Naive thymus-derived CD8-positive, alpha-beta T cell (primary cell): Measurements from ENCODE around the gene NKX1-2. TPM values are rescaled to one million over a fixed set of nuclear protein-coding genes. Genes with fewer than 3 reads are reported as not detected.
A peak's percentile ranks its signal among the peaks of the same experiment; 100 is the strongest.

Experiments used
- ATAC-seq, 2 donors: fragments of 150-1000 bp; cut with Tn5 transposase in 1 of 2; sonication (Bioruptor Pico), chemical (Tn5 transposase) in 1 of 2; 1 replicate in 1 of 2; 2 replicates in 1 of 2; pipeline ENCODE4 v1.10.0; 2021; ENCODE audit warnings: mild to moderate bottlenecking in 2 of 2, moderate library complexity in 2 of 2
- POLR2A ChIA-PET: fragments of 350-600 bp; sonication (Branson Sonifier 250); formaldehyde crosslinking; loops from one replicate; lab custom pipeline; 2021; ENCODE audit warnings: antibody characterized with exemption; lab: Charles Lee
- DNase-seq, 10 donors: peaks; one replicate each; pipeline versions ENCODE4 v3.0.0 to v3.0.0-alpha.2; 2020 to 2022
- H3K27ac Mint-ChIP-seq, 10 donors: one replicate each; pipeline ENCODE4 v1.8.0; 2020 to 2022; ENCODE audit warnings: mild to moderate bottlenecking in 10 of 10, mixed read lengths in 10 of 10, moderate library complexity in 4 of 10, inconsistent platforms in 1 of 10
- H3K27me3 Mint-ChIP-seq, 5 donors: one replicate each; pipeline ENCODE4 v1.8.0; 2021 to 2022; ENCODE audit warnings: mixed read lengths in 5 of 5
- H3K36me3 Mint-ChIP-seq, 3 donors: one replicate each; pipeline ENCODE4 v1.8.0; 2020 to 2022; ENCODE audit warnings: mixed read lengths in 3 of 3, mild to moderate bottlenecking in 2 of 3, inconsistent platforms in 1 of 3
- H3K4me1 Mint-ChIP-seq, 4 donors: one replicate each; pipeline ENCODE4 v1.8.0; 2021 to 2022; ENCODE audit warnings: mixed read lengths in 4 of 4
- H3K4me3 Mint-ChIP-seq, 10 donors: one replicate each; pipeline ENCODE4 v1.8.0; 2020 to 2022; ENCODE audit warnings: mild to moderate bottlenecking in 10 of 10, mixed read lengths in 10 of 10, moderate library complexity in 6 of 10, inconsistent platforms in 1 of 10
- H3K9me3 Mint-ChIP-seq, 9 donors: one replicate each; pipeline ENCODE4 v1.8.0; 2020 to 2022; ENCODE audit warnings: mixed read lengths in 9 of 9, mild to moderate bottlenecking in 3 of 9, inconsistent platforms in 1 of 9, moderate library complexity in 1 of 9
- polyA plus RNA-seq, 3 donors: library from polyadenylated mRNA; unstranded; fragments of 300-500 nt; fragmentation: Illumina TruSeq; gene quantifications; one replicate each; pipeline ENCODE4 v1.2.3, GENCODE V29; 2021
- total RNA-seq, 8 experiments: library from RNA in 2 of 8; stranded (reverse) in 2 of 8; gene quantifications; one replicate each; pipeline ENCODE4 v1.2.3 and lab custom pipeline; 2021 to 2026

Gene NKX1-2
- total and polyA plus RNA-seq, 5 experiments from 2014 or later: not detected

DNA sequence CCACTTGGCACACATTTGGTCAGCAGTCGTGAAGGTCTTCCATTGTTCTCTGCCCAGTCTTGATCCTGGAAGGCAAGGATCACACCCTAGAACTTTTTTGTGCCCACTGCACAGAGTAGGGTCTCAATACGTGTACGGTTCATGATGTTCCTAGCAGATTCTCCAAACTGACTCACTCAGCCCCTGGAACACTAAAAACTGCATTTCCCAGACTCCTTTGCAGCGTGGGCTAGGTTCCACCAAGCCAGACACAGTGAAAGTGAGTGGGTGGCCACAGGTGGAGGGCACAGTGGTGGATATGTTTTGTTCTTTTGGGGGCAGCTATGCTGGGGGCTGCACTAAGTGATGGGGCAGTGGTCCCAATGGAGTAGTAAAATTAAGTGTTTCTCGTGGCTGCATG, 10.3 kb upstream of the NKX1-2 start:
- DNase-seq: no peak
- no peak for ATAC-seq
- Mint-ChIP-seq H3K36me3 (no peaks in the 10 kb centered on the region), H3K27ac (peak overlapping the region in 1 of 10 donors; percentile 63), H3K4me3 (peak overlapping the region in 5 of 10 donors; percentile 12 to 45 (median 24)), H3K4me1 (peaks cover 14 to 25% (median 20%) of the 10 kb centered on the region in 4 donors), H3K9me3 (no peaks in the 10 kb centered on the region), H3K27me3 (peaks cover 7 to 30% (median 18%) of the 10 kb centered on the region in 5 donors)
- POLR2A ChIA-PET: no interaction called here

DNA sequence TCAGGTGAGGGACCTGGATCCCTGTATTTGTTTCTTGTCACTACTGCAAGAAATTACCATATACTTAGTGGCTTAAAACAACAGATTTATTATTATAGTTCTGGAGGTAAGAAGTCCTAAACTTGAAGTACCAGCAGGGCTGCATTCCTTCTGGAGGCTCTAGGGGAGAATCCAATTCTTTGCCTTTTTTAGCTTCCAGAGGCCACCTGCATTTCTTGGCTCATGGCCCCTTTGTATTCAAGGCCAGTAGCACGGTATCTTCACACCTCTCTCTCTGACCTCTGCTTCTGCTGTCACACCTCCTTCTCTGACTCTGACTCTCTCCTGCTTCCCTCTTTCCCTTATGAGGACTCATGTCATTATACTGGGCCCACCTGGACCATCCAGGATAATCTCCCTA, 9.6 kb upstream of the NKX1-2 start:
- Mint-ChIP-seq H3K27me3 (peaks cover 8 to 38% (median 26%) of the 10 kb centered on the region in 5 donors), H3K36me3 (no peaks in the 10 kb centered on the region), H3K4me1 (peaks cover 6 to 18% (median 13%) of the 10 kb centered on the region in 4 donors), H3K27ac (peak overlapping the region in 1 of 10 donors; percentile 80), H3K9me3 (no peaks in the 10 kb centered on the region), H3K4me3 (no peak overlapping the region)
- POLR2A ChIA-PET: no interaction called here
- DNase-seq (no peak), ATAC-seq (no peak)

DNA sequence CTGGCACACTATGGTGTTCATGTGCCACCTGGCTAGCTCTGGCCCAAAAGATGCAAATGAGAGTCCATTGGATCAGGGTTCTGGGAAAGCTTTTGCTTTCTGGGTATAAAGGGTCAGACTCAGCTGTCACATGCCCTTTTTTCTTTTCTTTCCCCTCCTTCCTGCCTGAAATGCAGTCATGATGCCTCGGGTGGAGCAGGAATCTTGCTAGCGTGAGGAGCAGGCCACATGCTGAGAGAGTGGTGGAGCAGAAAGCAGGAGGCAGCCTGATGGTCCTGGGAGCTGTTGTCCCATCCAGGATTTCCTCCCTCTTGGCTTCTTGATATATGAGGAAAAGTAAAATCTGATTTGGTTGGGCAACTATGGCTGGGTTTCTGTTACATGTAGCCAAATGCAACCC, 9.1 kb upstream of the NKX1-2 start:
- Mint-ChIP-seq H3K27me3 (peaks cover 12 to 43% (median 29%) of the 10 kb centered on the region in 5 donors), H3K4me3 (no peak overlapping the region), H3K9me3 (no peaks in the 10 kb centered on the region), H3K36me3 (no peaks in the 10 kb centered on the region), H3K4me1 (peaks cover 3 to 14% (median 9%) of the 10 kb centered on the region in 4 donors), H3K27ac (no peak overlapping the region)
- ATAC-seq: no peak
- no peak for DNase-seq
- POLR2A ChIA-PET: no interaction called here

DNA sequence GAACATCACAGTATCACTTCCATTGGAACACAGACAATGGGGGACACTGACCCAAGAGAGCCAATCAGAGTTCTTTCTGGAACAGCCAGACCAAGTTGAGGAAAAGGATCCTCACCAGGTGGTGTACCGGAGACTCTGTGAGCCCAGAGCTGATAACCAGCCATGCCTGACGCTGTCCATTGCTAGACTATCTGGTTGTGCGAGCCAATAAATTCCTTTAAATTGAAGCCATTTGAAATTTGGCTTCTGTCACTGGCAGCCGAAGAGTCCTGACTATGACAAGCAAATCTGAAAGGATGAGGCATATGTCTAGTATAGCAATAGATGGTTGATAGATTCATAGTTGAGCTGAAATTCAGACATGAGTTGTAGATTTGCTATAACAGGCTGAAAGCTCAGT, 8.6 kb upstream of the NKX1-2 start:
- no peak overlapping the region for H3K4me3 Mint-ChIP-seq
- no peak for ATAC-seq
- peaks cover 16 to 47% (median 33%) of the 10 kb centered on the region in 5 donors for H3K27me3 Mint-ChIP-seq
- POLR2A ChIA-PET: no interaction called here
- no peaks in the 10 kb centered on the region for H3K9me3 Mint-ChIP-seq
- DNase-seq: no peak
- H3K4me1 Mint-ChIP-seq: peaks cover 3 to 14% (median 9%) of the 10 kb centered on the region in 4 donors
- H3K27ac Mint-ChIP-seq: no peak overlapping the region
- H3K36me3 Mint-ChIP-seq: peaks cover 0 to 1% (median 0%) of the 10 kb centered on the region in 3 donors

DNA sequence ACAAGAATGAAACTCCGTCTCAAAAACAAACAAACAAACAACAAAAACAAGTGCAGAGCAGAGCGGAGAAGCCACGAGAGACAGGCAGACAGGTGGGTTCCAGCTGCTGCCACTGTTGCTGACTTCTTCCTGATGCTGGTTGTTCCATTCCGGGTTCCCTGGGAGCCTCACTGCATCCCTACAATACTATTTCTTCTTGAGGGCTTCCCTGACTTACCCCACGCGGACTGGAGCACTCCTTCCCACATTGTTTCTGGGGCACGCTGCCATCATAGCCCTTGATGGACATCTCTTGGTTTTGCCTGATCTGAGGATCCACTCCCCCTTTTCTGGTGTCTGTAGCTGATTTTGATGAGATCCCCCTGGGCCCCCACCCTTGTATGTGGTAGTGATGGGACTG, 5.6 kb upstream of the NKX1-2 start:
- H3K27me3 Mint-ChIP-seq: peaks cover 35 to 76% (median 57%) of the 10 kb centered on the region in 5 donors
- POLR2A ChIA-PET: interaction anchor here (1.5 kb wide), 1 partner anchor 36 kb away, joined by 4 read pairs; no protein-coding TSS in a partner anchor
- ATAC-seq: no peak

DNA sequence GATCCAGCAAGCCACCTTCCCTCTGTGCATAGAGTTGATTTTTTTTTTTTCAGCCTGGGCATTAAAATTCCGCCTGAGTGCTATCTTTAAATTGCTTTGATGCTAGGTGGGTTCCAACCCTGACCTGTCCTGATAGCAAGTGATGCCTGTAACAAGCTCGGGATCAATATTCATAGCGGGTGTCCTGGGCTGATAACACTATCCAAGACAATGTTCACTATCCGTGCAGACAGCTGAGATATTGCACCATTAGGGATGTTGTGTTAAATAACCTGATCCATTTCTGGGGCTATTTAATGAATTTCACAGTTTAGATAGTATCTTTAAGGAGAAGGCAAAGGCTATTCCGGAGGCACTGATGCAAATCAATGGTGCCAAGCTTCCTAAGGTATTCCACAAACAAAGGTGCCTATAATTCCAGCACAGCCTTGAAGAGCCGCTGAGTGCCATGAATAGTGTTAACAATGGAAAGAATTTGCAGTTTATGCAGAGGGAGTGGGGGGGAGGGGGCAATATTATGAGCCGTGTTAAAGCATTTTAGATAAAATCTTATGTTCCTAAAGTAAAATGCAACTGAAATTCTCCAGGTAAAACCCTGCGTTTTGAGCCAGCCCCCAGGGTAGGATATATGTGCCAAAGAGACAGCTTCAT, 4.2 kb upstream of the NKX1-2 start:
- peaks cover 0 to 1% (median 0%) of the 10 kb centered on the region in 3 donors for H3K36me3 Mint-ChIP-seq
- DNase-seq: no peak
- peaks cover 6 to 10% (median 8%) of the 10 kb centered on the region in 4 donors for H3K4me1 Mint-ChIP-seq
- peaks cover 0 to 2% (median 0%) of the 10 kb centered on the region in 9 donors for H3K9me3 Mint-ChIP-seq
- H3K27me3 Mint-ChIP-seq: peaks cover 38 to 89% (median 64%) of the 10 kb centered on the region in 5 donors
- no peak overlapping the region for H3K4me3 Mint-ChIP-seq
- H3K27ac Mint-ChIP-seq: no peak overlapping the region
- no peak for ATAC-seq
- POLR2A ChIA-PET: interaction anchor here (1.5 kb wide), 1 partner anchor 34 kb away, joined by 4 read pairs; no protein-coding TSS in a partner anchor

More for the DNA sequence above, 5.6 kb upstream of the NKX1-2 start:
- H3K27ac Mint-ChIP-seq: no peak overlapping the region
- no peak for DNase-seq
- no peak overlapping the region for H3K4me3 Mint-ChIP-seq
- peaks cover under 1 to 2% (median 1%) of the 10 kb centered on the region in 4 donors for H3K4me1 Mint-ChIP-seq
- H3K36me3 Mint-ChIP-seq: peaks cover 0 to 1% (median 0%) of the 10 kb centered on the region in 3 donors
- no peaks in the 10 kb centered on the region for H3K9me3 Mint-ChIP-seq

DNA sequence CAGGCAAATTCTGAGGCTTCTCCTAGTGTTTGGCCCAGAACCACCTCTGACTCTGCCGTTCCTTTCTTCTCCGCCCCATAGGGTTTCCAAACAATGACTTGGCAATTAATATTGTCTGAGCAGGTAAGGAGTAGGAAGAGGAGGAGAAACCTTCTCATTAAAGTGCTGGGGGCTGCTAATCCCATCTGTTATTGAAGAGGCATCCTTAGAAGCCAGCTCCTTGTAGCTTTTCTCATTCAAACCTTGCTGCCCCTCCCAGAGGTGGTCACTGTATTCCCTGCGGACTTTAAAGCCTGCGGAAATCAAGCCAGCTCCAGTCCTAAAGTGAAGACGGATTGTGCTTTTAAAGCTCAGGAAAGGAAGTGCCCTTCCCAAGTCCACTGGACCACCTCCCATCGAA, 1.4 kb upstream of the NKX1-2 start:
- H3K27ac Mint-ChIP-seq: no peak overlapping the region
- H3K9me3 Mint-ChIP-seq: peaks cover 0 to 2% (median 0%) of the 10 kb centered on the region in 9 donors
- H3K4me1 Mint-ChIP-seq: peaks cover 13 to 24% (median 18%) of the 10 kb centered on the region in 4 donors
- peak overlapping the region in 2 of 10 donors; percentile 11 to 58 for H3K4me3 Mint-ChIP-seq
- POLR2A ChIA-PET: no interaction called here
- DNase-seq (no peak), ATAC-seq (no peak)
- peaks cover 43 to 96% (median 74%) of the 10 kb centered on the region in 5 donors for H3K27me3 Mint-ChIP-seq
- peaks cover 0 to 1% (median 0%) of the 10 kb centered on the region in 3 donors for H3K36me3 Mint-ChIP-seq

DNA sequence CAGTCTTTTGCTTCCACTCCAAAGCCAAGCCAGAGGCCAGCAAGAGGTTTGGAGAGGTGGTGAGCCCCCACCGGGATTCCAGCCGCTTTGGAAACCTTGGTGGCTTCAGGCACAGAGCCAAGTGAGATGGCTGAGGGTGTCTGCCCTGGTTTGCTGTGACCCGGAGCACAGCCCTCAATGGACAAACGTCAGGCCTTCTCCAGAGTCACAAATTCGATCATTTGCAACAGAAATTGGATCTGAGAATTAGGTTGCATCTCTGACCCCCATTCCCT, 885 bp upstream of the NKX1-2 start:
- Mint-ChIP-seq H3K9me3 (peaks cover 0 to 2% (median 0%) of the 10 kb centered on the region in 9 donors), H3K4me3 (peak overlapping the region in 5 of 10 donors; percentile 8 to 58 (median 44)), H3K27me3 (peaks cover 41 to 96% (median 74%) of the 10 kb centered on the region in 5 donors), H3K27ac (no peak overlapping the region), H3K4me1 (peaks cover 13 to 24% (median 18%) of the 10 kb centered on the region in 4 donors), H3K36me3 (peaks cover 0 to 1% (median 0%) of the 10 kb centered on the region in 3 donors)
- no peak for ATAC-seq
- no peak for DNase-seq
- POLR2A ChIA-PET: no interaction called here

DNA sequence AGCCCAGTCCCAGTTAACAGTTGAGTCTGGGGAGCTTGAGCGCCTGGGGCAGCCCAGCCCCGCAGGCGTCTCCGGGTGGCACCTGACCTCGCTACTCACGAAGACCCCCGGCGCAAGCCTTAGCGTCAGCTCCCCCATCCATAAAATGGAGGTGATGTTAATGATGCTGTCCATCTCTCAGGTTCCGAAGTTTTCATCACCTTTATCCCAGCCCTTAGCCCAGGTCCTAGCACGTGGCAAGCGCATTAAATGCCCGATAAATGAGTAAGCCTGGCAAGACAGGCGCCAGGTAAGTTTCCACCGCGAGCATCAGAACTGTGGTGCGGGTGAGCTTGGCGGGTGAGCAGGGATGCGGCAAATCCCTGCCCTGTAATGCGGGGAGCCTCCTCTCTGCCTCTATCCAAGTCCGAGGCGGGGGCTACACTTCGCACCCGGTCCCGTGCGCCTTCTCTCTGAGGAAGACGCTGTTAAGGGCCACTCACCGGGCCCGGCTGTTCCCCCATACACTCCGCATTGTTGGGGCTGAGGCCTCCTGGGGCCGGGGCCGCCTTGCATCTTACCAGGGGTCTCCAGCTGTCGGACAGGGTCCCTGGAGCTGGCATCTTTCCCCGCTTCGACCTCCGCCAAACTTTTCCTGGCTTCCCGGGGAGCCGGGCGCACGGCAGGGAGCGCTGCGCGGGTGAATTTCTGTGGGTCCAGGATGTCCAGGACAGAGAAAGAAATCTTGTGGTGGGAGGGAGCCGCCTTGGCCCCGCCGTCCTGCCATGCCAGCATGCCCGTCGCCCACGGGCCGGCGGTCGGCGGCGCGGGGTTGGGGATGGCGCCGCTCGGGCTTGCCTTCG, 444 bp downstream of the NKX1-2 start:
- H3K27ac Mint-ChIP-seq: no peak overlapping the region
- DNase-seq: no peak
- peaks cover 0 to 2% (median 0%) of the 10 kb centered on the region in 9 donors for H3K9me3 Mint-ChIP-seq
- H3K27me3 Mint-ChIP-seq: peaks cover 40 to 96% (median 70%) of the 10 kb centered on the region in 5 donors
- H3K36me3 Mint-ChIP-seq: peaks cover 0 to 4% (median 0%) of the 10 kb centered on the region in 3 donors
- no peak for ATAC-seq
- POLR2A ChIA-PET: no interaction called here
- H3K4me1 Mint-ChIP-seq: peaks cover 13 to 24% (median 18%) of the 10 kb centered on the region in 4 donors
- peak overlapping the region in 8 of 10 donors; percentile 18 to 83 (median 42) for H3K4me3 Mint-ChIP-seq

DNA sequence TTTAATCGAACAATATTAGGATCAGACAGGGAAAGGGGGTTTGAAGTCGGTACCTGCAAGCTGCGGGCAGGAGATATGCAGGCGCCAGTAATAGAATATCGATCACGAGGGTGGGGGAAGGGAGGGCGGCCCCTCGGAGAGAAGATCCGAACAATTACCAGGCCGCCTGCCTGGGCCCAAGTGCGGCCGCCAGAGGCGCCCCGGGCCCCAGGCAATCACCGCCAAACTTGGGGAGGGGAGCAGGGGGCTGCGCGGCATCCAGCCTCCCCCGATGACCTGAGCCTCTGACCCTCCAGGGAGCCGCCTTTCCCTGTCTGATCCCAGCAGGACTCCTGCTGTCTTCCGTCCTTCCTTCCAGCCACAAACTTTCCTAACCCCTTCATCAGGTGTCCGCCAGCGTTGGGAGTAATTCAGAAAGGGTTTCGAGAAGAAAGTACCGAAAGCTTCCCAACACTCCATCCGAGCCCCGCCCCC, 1.1 kb downstream of the NKX1-2 start:
- POLR2A ChIA-PET: no interaction called here
- H3K9me3 Mint-ChIP-seq: peaks cover 0 to 2% (median 0%) of the 10 kb centered on the region in 9 donors
- H3K4me3 Mint-ChIP-seq: peak overlapping the region in 8 of 10 donors; percentile 38 to 83 (median 58)
- DNase-seq: no peak
- peaks cover 13 to 24% (median 18%) of the 10 kb centered on the region in 4 donors for H3K4me1 Mint-ChIP-seq
- ATAC-seq: no peak
- peaks cover 36 to 91% (median 69%) of the 10 kb centered on the region in 5 donors for H3K27me3 Mint-ChIP-seq
- peaks cover 0 to 4% (median 0%) of the 10 kb centered on the region in 3 donors for H3K36me3 Mint-ChIP-seq
- H3K27ac Mint-ChIP-seq: no peak overlapping the region

DNA sequence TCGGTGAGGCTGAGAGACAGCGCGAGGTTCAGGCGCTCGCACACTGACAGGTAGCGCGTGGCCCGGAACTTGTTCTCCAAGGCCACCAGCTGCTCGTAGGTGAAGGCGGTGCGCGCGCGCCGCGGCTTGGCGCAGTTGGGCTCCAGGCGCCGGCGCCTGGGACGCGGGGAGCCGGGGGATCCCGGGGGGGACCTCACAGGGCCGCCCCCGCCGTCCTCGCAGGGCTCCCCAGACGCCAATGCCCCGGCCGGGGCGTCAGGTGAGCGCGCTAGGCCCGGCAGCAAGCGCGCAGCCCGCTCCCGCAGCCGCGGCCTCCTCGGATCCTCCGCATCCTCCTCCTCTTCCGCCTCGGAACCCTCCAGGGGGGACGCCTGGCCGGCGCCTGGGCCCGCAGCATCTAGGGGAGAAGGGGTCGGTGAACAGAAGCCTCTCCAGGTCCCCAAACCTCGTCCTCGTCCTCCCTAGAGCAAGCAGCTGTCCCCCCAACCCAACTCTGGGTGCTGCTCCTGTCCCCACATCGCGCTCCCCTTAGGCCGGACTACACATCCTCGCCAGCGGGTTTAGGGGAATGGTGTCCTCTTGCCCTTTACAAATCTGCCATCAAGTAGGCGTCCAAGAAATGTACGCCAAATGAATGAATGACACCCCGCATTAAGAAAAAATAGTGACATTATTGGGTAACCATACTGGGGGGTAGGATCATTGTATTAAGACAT, 1.9 kb downstream of the NKX1-2 start:
- POLR2A ChIA-PET: no interaction called here
- DNase-seq: no peak
- H3K27me3 Mint-ChIP-seq: peaks cover 31 to 84% (median 69%) of the 10 kb centered on the region in 5 donors
- peaks cover 0 to 2% (median 0%) of the 10 kb centered on the region in 9 donors for H3K9me3 Mint-ChIP-seq
- H3K4me3 Mint-ChIP-seq: peak overlapping the region in 9 of 10 donors; percentile 43 to 83 (median 74)
- peak overlapping the region in 1 of 10 donors; percentile 69 for H3K27ac Mint-ChIP-seq
- peaks cover 0 to 3% (median 0%) of the 10 kb centered on the region in 3 donors for H3K36me3 Mint-ChIP-seq
- ATAC-seq: peak; percentile 23 to 49
- peaks cover 13 to 24% (median 18%) of the 10 kb centered on the region in 4 donors for H3K4me1 Mint-ChIP-seq
